Lower leg skin (tissue), 4 donors: ENCODE data around the gene TANK. TPM values are rescaled to one million over a fixed set of nuclear protein-coding genes. Genes with fewer than 3 reads are reported as not detected.
"Not testable (repeated sequence)": the region's sequence is repeated elsewhere in the genome, so short reads cannot be mapped to it uniquely, and the experiment has no call there.

Experiments
- DNase-seq, 2 donors: peaks; one replicate each; pipeline ENCODE4 v3.0.0-alpha.2; 2019; ENCODE audit warnings: low spot score in 2 of 2
- H3K4me3 ChIP-seq: fragments of 200-600 bp; sonication (generic); 2 replicates; pipeline ENCODE4 v1.5.1; 2017; ENCODE audit warnings: mild to moderate bottlenecking, low read depth; ENCODE audit not compliant: poor library complexity, severe bottlenecking
- POLR2A ChIP-seq, 2 donors: fragments of 450-650 bp; IDR thresholded peaks; one replicate each; pipeline ENCODE4 v1.6.1; 2016 to 2017; ENCODE audit warnings: antibody characterized with exemption in 2 of 2, mild to moderate bottlenecking in 1 of 2, moderate library complexity in 1 of 2
- WGBS, 2 donors: methylation state at CpG; one replicate each; pipeline ENCODE4 v1.1.5; 2018; 5-methylcytosine and 5-hydroxymethylcytosine counted together
- intact Hi-C: fragments of 100-400 bp; cut with DNase I; formaldehyde crosslinking; loops from one replicate; pipeline ENCODE4 v1.15.0; 2023; ENCODE audit warnings: low total_unique reads
- total RNA-seq, 4 donors: library from RNA; depleted of rRNA; stranded (reverse); fragments of >200 nt; gene quantifications; one replicate each; pipeline ENCODE4 v1.1.0, GENCODE V29; 2016
- TF ChIP-seq, protein P1 (sequence below), 3 donors: fragments of 450-650 bp; IDR thresholded peaks; one replicate each; pipeline ENCODE4 v1.5.1; 2016; ENCODE audit warnings: antibody characterized with exemption in 3 of 3, mild to moderate bottlenecking in 3 of 3, moderate library complexity in 2 of 3

TANK gene
- total RNA-seq, 4 donors from 2014 or later: 81.6 to 89.8 (median 88.0) TPM

DNA sequence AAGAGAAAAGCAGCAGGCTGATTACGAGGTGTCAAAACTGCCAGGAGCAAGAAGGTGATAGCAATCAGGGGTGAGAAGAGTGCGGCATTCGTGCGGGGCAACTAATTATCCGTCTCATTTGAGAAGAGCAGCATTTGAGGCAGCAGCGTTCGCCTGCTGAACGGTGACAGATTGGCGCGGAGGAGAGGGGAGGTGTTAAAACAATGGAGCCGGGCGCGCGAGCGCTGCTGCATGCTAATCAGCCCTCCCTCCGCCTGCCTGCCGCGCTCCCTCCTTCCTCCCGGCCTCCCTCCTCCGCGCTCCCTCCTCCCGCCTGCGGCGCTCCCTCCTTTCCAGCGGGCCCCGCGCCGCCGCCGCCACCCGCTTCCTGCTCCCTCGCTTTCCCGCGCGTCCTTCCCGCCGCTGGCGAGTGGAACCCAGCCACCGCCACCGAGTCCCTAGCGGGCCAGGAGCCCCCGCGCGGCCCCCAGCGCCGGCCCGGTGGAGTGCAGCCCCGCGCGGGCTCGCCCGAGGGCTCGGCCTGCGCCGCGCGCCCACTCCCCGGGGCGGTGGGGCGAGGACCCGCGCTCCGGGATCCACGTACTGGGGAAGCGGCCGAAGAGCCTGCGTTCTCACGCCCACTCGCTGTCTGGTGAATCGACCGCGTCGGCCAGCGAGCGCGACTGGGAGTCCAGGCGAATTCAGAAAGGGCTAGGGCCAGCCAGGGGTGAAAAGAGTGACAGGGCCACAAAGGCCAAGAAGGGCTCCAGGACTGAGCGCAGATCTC is 78.5 kb downstream of the TANK start:
- DNase-seq: peak; percentile 43 to 91
- no peak for TF ChIP-seq POLR2A (IDR thresholded peaks at IDR 0.05)
- TF ChIP-seq, protein P1, sequence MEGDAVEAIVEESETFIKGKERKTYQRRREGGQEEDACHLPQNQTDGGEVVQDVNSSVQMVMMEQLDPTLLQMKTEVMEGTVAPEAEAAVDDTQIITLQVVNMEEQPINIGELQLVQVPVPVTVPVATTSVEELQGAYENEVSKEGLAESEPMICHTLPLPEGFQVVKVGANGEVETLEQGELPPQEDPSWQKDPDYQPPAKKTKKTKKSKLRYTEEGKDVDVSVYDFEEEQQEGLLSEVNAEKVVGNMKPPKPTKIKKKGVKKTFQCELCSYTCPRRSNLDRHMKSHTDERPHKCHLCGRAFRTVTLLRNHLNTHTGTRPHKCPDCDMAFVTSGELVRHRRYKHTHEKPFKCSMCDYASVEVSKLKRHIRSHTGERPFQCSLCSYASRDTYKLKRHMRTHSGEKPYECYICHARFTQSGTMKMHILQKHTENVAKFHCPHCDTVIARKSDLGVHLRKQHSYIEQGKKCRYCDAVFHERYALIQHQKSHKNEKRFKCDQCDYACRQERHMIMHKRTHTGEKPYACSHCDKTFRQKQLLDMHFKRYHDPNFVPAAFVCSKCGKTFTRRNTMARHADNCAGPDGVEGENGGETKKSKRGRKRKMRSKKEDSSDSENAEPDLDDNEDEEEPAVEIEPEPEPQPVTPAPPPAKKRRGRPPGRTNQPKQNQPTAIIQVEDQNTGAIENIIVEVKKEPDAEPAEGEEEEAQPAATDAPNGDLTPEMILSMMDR (IDR thresholded peaks at IDR 0.05): no peak
- intact Hi-C loops: no loop called here
- WGBS, 2 donors: 3 to 4% methylated on average over 60 to 63 of the region's 78 CpGs
- peak overlapping the region; percentile 32 for H3K4me3 ChIP-seq

DNA sequence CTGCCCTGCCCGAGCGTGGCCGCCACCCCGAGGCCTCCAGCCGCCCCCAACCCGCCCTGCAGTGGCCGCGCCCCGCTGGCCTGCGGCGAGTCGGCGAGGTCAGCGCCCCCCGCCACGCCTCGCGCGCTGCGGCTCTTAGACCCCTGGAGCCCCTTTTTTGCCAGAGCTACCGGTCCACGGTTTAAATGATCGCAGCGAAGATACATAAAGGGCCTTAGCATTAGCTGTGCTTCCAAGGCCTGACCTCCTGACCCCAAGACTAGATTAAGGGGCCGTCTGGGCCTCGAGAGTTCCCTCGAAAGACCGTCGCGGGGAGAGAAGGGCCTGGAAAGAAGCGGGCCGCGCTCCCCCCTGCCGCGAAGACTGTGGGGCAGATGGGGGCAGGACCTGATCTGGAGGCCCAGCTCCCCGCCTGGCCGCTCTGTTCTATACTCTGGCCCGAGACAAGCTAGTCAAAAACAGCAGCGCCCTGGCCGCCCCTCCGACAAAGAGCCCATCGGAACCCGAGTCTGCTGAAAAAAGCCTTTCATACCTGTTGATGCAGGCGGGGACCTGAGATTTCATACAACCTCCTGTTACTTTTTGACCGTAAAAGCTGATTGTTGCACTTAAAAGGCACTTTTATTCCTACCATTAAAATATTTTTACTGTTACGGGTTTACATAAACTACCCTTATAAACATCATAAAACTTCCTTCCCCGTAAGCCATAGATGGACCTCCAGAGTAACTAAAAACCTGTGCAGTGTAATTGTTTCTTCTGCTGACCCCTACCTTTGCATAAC is 79.3 kb downstream of the TANK start:
- WGBS, 2 donors: 90 to 93% methylated on average over 47 of the region's 47 CpGs
- intact Hi-C loops: no loop called here
- DNase-seq: no peak
- TF ChIP-seq, protein P1 (IDR thresholded peaks at IDR 0.05): no peak
- no peak for TF ChIP-seq POLR2A (IDR thresholded peaks at IDR 0.05)
- H3K4me3 ChIP-seq: no peak overlapping the region

DNA sequence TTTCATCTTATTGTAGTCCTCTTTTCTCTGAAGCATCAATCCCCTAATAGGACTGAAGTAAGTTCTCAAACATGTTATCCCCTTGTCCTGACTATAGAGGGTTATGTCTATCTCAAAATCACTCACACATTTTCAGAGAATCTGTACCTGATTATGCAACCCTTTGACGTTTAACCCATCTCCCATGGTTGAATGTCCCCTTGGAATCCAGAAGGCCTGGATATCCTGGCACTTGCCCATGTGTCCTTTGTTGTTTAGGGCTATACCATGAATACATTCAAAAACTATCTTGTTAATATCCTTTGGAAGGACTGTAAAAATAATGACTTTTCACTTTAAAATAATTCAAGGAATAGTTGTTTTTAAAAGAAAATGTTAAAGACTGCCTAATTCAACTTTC is 81.7 kb downstream of the TANK start:
- no peak for DNase-seq
- 32 to 52% methylated on average over 1 of the region's 1 CpG for WGBS, 2 donors
- no peak for TF ChIP-seq POLR2A (IDR thresholded peaks at IDR 0.05)
- TF ChIP-seq, protein P1 (IDR thresholded peaks at IDR 0.05): no peak
- H3K4me3 ChIP-seq: no peak overlapping the region
- intact Hi-C loops: no loop called here

DNA sequence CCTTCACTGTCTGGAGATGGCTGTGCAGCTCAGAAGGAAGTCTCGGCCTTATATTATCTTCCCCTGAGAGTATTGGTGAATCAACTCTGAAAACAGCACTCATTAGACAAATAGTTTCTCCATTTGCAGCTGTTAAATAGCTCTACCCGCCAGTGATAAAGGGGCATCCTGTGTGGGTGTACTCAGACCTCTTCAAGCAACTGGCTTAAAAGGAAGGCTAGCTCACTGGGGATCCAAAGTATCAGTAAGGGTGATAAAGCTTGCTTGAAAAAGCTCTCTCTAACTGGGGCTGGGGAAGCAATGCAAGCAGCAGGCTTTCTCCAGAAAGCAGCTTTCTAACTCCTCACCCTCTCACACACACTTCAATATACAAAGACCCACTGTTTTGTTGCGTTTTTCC is 83.1 kb downstream of the TANK start:
- DNase-seq: no peak
- H3K4me3 ChIP-seq: no peak overlapping the region
- 75 to 87% methylated on average over 3 of the region's 3 CpGs for WGBS, 2 donors
- no peak for TF ChIP-seq POLR2A (IDR thresholded peaks at IDR 0.05)
- TF ChIP-seq, protein P1 (IDR thresholded peaks at IDR 0.05): no peak
- intact Hi-C loops: no loop called here

DNA sequence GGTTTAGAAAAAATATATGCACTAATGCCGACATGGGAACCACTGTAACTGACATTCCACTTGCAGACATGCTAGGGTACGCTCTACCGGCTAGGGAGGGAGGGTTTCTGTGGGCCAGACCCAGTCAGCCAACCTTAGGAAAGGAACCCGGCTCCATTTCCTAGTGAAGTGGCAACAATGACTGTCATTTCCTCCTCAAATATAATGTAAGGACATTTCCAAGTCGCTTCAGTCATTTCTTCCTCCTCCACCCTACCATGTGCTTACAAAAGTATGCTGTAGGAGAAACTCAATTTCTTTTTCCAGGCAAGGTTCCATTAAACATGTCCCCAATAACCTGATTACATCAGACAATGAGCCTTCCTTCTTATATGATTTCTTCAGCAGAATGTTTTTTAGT is 83.7 kb downstream of the TANK start:
- H3K4me3 ChIP-seq: no peak overlapping the region
- intact Hi-C loops: no loop called here
- DNase-seq: no peak
- TF ChIP-seq POLR2A (IDR thresholded peaks at IDR 0.05): no peak
- TF ChIP-seq, protein P1 (IDR thresholded peaks at IDR 0.05): no peak
- WGBS, 2 donors: 52 to 60% methylated on average over 5 of the region's 5 CpGs

DNA sequence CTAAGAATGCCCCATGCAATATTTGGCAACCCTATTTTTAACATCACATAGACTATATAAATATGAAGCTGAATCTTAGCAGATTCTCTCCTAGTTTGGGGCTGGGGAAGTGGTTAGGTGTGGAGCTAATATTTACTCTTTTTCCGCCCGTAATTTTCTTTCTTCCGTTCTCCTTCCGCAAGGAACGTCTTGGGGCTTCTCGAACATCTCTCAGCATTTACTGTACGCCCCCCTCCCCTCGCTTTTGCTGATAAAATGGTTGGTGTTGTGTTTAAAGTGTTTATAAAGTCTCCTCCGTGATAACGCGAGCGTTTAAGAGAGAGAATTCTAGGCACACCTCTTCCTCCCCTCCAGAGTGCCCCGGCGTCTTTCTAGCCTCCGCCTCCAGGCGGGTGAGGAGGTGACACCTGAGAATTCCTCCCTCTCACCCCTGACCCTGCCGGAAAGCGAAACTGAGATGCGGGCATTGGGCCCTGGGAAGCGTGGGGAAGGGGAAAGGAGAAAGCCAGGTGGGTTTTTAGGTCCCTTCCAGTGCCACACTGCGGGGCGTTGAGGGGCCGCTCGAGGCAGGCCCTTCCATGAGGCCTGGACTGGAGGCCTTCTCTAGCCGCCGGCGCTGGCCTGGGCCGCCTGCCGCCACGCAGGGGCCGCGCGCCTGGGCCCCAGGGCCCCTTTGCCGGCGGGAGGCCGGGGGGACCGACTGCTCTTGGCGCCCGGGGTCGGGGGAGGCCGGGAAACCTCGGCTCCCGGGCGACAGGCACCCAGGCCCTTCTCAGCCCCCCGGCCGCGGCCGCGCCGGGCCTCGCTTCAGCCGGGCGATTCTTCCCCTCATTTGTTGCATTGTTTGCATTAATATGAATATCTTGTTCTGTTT is 84.4 kb downstream of the TANK start:
- peak in 1 of 2 donors; percentile 20 for DNase-seq
- 38 to 43% methylated on average over 27 to 36 of the region's 53 CpGs for WGBS, 2 donors
- intact Hi-C loops, H3K4me3 ChIP-seq: not testable (repeated sequence)
